SJSA1 (cell line): ENCODE measurements around the gene KLHL30. TPM values are rescaled to one million over a fixed set of nuclear protein-coding genes. Genes with fewer than 3 reads are reported as not detected.

Source experiments
- DNase-seq, 2 experiments: peaks; one replicate each; pipeline ENCODE4 v3.0.0-alpha.2; 2015 to 2020; ENCODE audit warnings: low spot score in 2 of 2, low read depth in 1 of 2
- H3K27ac ChIP-seq: fragments of 250-450 bp; sonication (Bioruptor Pico); 2 replicates; pipeline ENCODE4 v1.5.1; 2020; ENCODE audit warnings: mild to moderate bottlenecking, moderate library complexity
- H3K27me3 ChIP-seq: fragments of 250-450 bp; sonication (Bioruptor Pico); replicated peaks from 2 replicates; pipeline ENCODE4 v1.5.1; 2020; ENCODE audit warnings: mild to moderate bottlenecking, moderate library complexity
- H3K36me3 ChIP-seq: fragments of 250-450 bp; sonication (Bioruptor Pico); 2 replicates; pipeline ENCODE4 v1.5.1; 2020; ENCODE audit warnings: mild to moderate bottlenecking
- H3K4me1 ChIP-seq: fragments of 250-450 bp; sonication (Bioruptor Pico); replicated peaks from 2 replicates; pipeline ENCODE4 v1.6.1; 2021; ENCODE audit warnings: mild to moderate bottlenecking
- H3K4me3 ChIP-seq: fragments of 250-450 bp; sonication (Bioruptor Pico); 2 replicates; pipeline ENCODE4 v1.5.1; 2020; ENCODE audit warnings: mild to moderate bottlenecking
- H3K9me3 ChIP-seq: fragments of 250-450 bp; sonication (Bioruptor Pico); replicated peaks from 2 replicates; pipeline ENCODE4 v1.5.1; 2020; ENCODE audit warnings: mild to moderate bottlenecking
- total RNA-seq: library from RNA; depleted of rRNA; stranded (reverse); fragments of >200 nt; shearing (Covaris generic); gene quantifications from 2 replicates; pipeline ENCODE4 v1.2.3, GENCODE V29; 2014; rRNA removed

The KLHL30 gene, protein sequence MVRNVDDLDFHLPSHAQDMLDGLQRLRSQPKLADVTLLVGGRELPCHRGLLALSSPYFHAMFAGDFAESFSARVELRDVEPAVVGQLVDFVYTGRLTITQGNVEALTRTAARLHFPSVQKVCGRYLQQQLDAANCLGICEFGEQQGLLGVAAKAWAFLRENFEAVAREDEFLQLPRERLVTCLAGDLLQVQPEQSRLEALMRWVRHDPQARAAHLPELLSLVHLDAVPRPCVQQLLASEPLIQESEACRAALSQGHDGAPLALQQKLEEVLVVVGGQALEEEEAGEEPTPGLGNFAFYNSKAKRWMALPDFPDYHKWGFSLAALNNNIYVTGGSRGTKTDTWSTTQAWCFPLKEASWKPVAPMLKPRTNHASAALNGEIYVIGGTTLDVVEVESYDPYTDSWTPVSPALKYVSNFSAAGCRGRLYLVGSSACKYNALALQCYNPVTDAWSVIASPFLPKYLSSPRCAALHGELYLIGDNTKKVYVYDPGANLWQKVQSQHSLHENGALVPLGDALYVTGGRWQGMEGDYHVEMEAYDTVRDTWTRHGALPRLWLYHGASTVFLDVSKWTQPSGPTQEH
- 0.50 and 1.5 TPM in 2 replicates for total RNA-seq

DNA sequence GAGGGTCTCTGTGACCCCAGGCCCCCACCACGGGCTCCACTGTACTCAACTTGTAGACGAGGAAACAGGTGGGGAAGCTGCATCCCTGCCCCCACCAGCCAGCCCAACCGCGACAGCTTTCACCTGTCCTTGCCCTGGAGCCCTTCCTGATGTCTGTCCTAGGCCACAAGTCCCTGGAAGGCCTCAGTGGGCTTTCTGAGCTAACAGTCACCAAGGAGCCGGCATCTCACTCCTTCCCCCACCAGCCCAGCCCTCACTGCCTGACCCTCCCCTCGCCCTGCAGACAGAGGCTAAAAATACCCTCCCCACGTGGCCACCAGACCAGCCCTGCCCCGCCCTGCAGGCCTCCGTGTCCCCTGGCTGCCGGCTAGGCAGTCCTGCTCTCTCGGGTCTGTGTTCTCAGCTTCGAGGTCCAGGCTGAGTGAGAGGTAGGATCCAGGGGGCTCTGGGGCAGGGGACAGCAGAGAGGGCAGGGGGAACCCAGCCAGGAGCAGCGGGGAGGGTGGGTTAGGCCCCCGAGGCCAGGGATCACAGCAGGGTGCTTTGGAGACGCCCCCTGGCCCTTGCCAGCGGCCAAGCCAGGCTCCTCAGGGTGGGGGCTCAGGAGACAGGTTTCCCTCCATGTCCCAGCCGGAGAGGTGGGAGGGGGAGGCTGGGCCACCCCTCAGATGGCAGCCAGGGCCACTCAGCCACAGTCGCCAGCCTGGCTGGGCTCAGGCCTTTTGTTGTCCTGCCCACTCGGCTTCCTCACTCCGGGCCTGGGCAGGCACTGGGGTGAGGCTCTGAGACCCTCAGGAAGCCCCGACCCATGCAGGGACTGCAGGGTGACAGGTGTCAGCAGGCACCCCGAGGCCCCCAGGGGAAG, at the start of gene KLHL30:
Gene KLHL30 (plus strand): TSS at position 338 of the 865 bp plus-strand sequence. CDS start 2,087 bp downstream, outside the sequence.
- Histone ChIP-seq H3K27me3 (no peaks in the 10 kb centered on the region), H3K27ac (no peak within 1 kb of the TSS), H3K4me1 (peaks cover 40% of the 10 kb centered on the region), H3K4me3 (no peak within 1 kb of the TSS), H3K36me3 (no peaks in the 10 kb centered on the region), H3K9me3 (no peaks in the 10 kb centered on the region)
- DNase-seq = no peak

DNA sequence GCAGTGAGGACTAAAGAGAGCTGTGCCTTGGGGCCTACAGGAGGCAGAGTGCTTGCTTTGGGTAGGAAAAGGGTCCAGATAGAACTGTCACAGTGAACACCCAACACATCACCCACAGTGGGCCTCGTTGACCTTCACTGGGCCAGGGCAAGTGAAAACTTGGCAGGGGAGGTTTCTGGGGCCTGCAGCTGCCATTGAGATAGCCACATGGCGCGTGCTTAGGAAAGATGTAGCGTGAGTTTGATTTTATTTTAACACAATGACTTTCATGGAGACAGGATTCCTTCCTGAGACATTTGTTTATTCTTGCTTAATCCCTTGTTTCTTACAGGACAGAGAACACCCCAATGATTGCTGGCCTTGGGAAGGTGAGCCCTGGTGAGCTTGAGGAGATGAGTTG, 47.6 kb upstream of the KLHL30 start:
- H3K27me3 ChIP-seq = no peaks in the 10 kb centered on the region
- H3K4me1 ChIP-seq = no peaks in the 10 kb centered on the region
- H3K4me3 ChIP-seq = no peak overlapping the region
- no peaks in the 10 kb centered on the region for H3K9me3 ChIP-seq
- H3K36me3 ChIP-seq = 0 out of 2 replicates have a peak, but pooled peaks cover 3% of the 10 kb centered on the region
- no peak for DNase-seq
- no peak overlapping the region for H3K27ac ChIP-seq

DNA sequence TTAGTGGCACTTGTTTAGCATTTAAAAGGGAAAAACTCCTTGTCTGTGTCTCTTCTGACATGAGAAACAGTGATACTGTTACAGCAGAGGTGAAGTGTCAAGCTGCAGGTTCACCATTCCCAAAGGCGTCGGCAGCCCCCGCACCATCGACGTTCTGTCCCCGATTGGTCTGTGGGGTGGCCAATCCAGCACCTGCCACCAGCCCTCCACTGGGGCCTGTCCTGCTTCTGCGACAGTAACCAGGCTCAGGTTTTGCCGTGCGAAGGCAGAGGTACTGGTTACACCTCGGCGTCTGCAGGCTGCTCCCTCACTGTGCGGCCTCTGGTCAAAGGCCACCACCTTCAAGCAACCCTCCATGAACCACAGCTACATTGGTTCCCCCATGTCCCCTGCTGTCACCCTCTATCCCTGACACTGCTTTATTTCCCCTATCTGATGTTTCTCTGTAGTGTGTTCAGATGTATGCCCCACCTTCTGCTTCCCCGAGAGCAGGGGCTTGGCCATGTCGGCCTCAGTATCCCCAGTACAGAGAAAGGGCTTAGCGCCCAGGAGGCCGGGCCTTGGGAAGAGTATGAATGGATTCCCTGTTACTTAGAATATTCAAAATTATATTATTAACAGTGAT, 46.9 kb upstream of the KLHL30 start:
- no peaks in the 10 kb centered on the region for H3K4me1 ChIP-seq
- H3K27me3 ChIP-seq = no peaks in the 10 kb centered on the region
- no peak for DNase-seq
- H3K4me3 ChIP-seq = no peak overlapping the region
- H3K27ac ChIP-seq = no peak overlapping the region
- 0 out of 2 replicates have a peak, but pooled peaks cover 3% of the 10 kb centered on the region for H3K36me3 ChIP-seq
- H3K9me3 ChIP-seq = no peaks in the 10 kb centered on the region

DNA sequence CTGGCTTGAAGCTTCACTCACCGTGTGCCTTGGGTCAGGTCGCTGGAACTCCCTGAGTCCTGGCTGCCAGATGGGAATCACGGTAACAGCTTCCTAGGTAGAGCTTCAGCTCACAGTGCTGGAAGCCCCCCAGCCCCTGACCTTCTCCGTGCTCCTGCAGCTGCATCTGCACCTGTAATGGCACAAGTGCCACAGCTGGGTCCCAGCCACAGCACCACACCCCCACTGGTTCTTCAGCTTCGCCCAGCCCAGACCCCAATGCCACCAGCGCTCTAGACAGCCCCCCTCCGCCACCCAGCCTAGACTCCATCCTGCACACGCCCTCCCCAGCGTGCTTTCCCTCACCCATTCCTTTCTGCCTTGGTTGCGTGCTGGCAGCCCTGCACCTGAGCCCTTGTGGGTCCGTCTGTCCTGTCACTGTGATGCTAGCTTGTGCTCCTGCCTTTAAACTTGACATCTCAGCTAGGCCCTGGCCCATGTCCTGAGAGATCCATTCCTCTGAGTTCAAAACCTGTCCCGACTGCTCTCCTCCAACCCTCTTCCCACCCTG, 45.9 kb upstream of the KLHL30 start:
- Histone ChIP-seq H3K27ac (no peak overlapping the region), H3K4me3 (no peak overlapping the region), H3K9me3 (no peaks in the 10 kb centered on the region), H3K27me3 (no peaks in the 10 kb centered on the region), H3K4me1 (no peaks in the 10 kb centered on the region), H3K36me3 (0 out of 2 replicates have a peak, but pooled peaks cover 3% of the 10 kb centered on the region)
- no peak for DNase-seq

DNA sequence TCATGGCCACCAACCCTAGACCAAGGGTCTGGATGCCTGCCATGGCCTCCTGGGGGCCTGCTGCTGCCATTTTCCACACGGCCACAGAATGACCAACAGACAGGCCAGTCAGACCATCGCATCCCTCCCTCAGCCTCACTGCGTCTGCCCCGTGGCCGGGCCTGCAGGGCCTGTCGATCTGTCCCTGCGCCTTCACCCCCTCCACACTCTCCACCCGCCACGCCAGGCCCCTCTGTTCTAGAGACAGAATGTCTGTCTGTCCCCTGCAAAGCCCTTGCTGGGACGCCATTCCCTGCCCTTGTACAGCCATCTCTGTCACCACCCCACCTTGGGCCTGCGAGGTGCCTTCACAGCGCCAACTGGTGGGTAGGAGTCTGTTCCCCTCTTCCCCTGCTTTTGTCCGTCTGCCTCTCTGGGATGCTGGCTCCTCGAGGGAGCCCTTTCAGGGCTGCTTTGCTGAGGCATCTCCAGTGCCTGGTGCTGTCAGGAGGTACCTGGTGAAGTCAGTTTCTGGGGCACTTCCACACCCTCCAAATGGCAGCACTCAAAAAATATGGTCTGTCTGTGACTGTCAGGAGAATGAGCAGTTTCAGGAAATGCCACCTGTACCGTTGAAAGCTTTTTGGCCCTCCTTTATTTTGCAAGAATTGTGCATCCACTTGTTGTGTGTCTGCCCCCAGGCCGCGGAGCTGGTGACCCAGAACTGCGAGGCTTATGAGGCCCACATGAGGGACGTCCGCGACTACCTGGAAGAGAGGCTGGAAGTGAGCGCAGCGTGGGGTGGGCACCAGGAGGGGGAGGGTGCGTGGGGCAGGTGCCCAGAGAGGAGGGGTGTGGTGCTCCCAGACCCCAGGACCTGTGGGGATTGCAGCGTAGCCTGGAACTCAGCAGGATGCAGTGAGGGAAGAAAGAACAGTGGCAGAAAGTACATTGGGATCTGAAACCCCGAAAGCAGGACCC, 45.0 kb upstream of the KLHL30 start:
- Histone ChIP-seq H3K27ac (no peak overlapping the region), H3K36me3 (0 out of 2 replicates have a peak, but pooled peaks cover 3% of the 10 kb centered on the region), H3K27me3 (no peaks in the 10 kb centered on the region), H3K9me3 (no peaks in the 10 kb centered on the region), H3K4me3 (no peak overlapping the region), H3K4me1 (0 out of 2 replicates have a peak, but pooled peaks cover 3% of the 10 kb centered on the region)
- no peak for DNase-seq

DNA sequence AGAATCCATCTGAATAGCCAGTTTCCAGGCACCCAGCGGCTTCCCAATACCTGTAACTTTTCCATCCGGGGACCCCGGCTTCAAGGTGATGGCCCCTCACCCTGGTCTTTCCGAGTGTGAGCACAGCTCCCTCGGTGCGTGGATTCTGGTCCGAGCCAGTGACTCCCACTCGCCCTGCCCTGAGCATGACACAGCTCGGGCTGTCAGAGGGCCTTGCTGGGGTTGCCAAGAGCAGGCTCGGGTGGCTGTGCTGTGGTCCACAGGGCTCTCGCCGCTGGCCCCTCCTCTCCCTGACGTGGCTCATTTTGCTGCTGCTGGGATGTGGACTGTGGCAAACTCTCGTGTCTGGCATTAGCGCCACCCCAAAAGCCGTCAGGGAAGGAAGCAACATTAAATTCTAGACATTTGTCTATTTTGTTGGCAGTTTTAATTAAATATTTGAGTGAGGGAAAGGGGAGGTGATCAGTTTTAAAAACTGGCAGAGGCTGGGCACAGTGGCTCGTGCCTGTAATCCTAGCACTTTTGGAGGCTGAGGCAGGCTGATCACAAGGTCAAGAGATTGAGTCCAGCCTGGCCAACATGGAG, 43.9 kb upstream of the KLHL30 start:
- Histone ChIP-seq H3K4me3 (no peak overlapping the region), H3K36me3 (0 out of 2 replicates have a peak, but pooled peaks cover 3% of the 10 kb centered on the region), H3K9me3 (no peaks in the 10 kb centered on the region), H3K27me3 (no peaks in the 10 kb centered on the region), H3K4me1 (0 out of 2 replicates have a peak, but pooled peaks cover 3% of the 10 kb centered on the region), H3K27ac (no peak overlapping the region)
- no peak for DNase-seq

DNA sequence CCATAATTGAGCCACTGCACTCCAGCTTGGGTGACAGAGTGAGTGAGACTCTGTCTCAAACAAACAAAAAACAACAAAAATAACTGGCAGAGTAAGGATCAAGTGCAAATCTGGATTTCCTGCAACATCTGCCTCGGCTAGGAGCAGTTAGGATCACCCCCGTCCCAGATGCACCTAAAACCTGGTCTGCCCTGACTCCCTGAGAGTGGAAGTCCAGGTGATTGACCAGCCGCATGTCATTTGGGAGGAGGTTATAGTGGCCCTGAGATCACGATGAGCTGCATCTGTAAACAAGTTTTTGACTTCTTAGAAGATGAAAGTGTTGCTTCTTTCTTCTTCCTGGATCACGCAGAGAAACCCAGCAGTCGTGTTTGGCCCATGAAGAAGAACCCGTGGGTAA, 43.3 kb upstream of the KLHL30 start:
- Histone ChIP-seq H3K36me3 (0 out of 2 replicates have a peak, but pooled peaks cover 2% of the 10 kb centered on the region), H3K27me3 (no peaks in the 10 kb centered on the region)
- DNase-seq = no peak

DNA sequence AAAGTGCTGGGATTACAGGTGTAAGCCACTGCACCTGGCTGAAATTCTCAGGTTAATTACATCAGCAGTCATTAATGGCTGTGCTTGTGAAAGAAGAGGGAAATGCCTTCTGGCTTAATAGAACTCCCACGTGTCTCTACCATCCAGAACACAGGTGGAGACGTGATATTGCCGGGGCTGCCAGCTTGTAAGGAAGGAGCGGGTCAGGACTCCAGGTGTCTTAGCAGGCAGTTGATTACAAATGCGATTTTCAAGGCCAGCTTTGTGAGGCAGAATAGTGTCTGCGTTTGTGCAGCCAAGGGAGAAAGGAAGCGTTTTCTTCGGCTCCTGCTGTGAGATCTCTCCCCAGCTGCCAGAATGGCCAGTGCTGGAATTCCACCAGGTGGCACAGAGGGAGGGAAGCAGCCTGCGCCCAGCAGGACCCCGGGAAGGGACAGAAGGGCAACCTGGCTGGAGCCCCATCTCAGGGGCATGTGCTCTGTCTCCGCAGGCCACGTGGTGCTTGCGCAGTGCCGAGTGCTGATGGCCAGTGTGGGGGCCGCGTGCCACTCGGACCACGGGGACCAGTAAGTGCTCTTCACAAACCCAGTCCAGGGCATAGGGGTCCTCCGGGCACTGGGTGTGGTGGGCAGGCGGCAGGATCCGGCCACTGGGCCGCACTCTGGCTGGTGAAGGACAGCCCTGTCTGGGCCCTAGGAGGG, 42.0 kb upstream of the KLHL30 start:
- Histone ChIP-seq H3K4me1 (0 out of 2 replicates have a peak, but pooled peaks cover 3% of the 10 kb centered on the region), H3K36me3 (no peaks in the 10 kb centered on the region), H3K9me3 (no peaks in the 10 kb centered on the region), H3K27me3 (no peaks in the 10 kb centered on the region), H3K27ac (no peak overlapping the region), H3K4me3 (no peak overlapping the region)
- no peak for DNase-seq

More for the DNA sequence above, 43.3 kb upstream of the KLHL30 start:
- Histone ChIP-seq H3K27ac (no peak overlapping the region), H3K4me3 (no peak overlapping the region), H3K9me3 (no peaks in the 10 kb centered on the region), H3K4me1 (0 out of 2 replicates have a peak, but pooled peaks cover 3% of the 10 kb centered on the region)

DNA sequence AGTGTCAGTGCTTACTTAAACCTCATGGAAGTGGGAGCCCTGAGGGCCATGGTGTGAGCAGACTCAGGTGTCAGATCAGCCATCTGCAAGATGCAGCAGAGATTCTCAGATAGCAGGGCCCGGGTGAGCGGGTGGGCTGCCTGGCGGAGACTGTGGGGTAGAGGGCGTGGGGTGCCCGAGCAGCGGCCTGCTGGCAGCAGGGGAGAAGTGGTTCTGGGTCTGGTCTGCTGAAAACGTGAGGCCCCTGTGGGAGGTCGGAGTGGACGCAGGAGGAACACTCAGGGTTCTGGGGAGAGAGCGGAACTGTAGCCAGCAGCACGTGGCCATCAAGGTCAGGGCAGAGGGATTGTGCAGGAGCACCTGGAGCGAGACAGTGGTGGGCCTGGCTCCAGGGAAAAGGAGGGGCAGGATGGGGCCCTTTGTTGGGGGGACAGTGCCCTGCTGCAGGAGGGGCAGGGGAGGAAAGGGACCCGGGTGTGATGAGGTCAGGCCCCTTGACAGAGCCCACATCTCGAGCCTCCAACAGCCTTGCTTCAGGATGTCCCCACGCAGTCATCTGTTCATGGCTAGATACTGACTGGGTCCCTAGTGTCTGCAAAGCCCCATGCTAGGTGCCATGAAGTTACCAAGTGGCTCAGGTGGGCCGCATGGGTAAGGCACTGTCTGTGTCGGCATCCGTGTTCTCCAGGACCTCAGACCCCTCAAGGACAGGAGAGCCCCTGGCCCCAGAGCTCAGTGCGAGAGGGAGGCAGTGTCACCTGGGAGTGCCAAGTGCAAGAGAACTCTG, 41.1 kb upstream of the KLHL30 start:
- no peak for DNase-seq
- H3K9me3 ChIP-seq = no peaks in the 10 kb centered on the region
- H3K4me3 ChIP-seq = no peak overlapping the region
- H3K36me3 ChIP-seq = no peaks in the 10 kb centered on the region
- no peak overlapping the region for H3K27ac ChIP-seq
- 0 out of 2 replicates have a peak, but pooled peaks cover 3% of the 10 kb centered on the region for H3K4me1 ChIP-seq
- H3K27me3 ChIP-seq = no peaks in the 10 kb centered on the region

DNA sequence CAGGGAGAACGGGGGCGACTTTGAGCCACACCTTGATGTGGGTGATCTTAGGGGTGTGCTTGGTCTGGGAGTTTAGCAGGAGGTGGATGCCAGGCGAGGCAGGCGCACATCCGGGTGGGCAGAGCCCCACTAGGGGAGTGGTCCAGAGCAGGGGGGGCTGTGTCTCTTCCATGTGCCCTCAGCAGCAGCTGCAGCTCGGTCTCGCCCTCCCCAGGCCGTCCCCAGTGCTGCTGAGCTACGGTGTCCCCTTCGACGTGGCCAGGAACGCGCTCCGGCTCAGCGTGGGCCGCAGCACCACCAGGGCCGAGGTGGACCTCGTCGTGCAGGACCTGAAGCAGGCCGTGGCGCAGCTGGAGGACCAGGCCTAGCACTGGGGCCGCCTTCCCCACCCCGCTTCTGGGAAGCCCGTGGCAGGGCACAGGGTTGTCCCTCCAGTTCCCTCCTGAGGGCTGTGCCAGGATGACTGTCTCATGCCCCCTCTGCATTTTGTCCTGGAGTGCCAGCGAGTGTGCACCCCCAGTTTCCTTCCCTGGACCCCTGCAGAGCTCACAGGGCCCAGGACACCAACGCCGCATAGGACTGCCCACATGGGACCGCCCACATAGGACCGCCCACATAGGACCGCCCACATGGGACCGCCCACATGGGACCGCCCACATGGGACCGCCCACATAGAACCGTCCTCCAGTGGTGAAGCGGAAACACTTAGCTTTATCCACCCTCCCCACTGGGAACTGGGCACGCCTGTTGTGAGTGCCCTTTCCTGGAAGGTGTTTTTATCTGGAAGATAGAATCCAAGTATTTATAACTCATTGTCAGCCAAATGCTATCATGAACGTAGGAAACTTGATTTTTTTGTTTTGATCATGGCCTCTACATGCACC, 40.2 kb upstream of the KLHL30 start:
- Histone ChIP-seq H3K4me3 (no peak overlapping the region), H3K9me3 (no peaks in the 10 kb centered on the region), H3K36me3 (no peaks in the 10 kb centered on the region), H3K4me1 (0 out of 2 replicates have a peak, but pooled peaks cover 3% of the 10 kb centered on the region), H3K27ac (no peak overlapping the region), H3K27me3 (no peaks in the 10 kb centered on the region)
- DNase-seq = peak in 1 of 2 experiments; percentile 33
